Nasal cavity respiratory epithelium epithelial cell of viscerocranial mucosa (primary cell): ENCODE measurements around the gene XKR7. TPM values are rescaled to one million over a fixed set of nuclear protein-coding genes. Genes with fewer than 3 reads are reported as not detected.

Source experiments
- total RNA-seq: library from RNA; depleted of rRNA; stranded (reverse); fragments of >200 nt; gene quantifications from 2 replicates; pipeline ENCODE4 v1.2.3, GENCODE V29; 2014

The XKR7 gene, protein sequence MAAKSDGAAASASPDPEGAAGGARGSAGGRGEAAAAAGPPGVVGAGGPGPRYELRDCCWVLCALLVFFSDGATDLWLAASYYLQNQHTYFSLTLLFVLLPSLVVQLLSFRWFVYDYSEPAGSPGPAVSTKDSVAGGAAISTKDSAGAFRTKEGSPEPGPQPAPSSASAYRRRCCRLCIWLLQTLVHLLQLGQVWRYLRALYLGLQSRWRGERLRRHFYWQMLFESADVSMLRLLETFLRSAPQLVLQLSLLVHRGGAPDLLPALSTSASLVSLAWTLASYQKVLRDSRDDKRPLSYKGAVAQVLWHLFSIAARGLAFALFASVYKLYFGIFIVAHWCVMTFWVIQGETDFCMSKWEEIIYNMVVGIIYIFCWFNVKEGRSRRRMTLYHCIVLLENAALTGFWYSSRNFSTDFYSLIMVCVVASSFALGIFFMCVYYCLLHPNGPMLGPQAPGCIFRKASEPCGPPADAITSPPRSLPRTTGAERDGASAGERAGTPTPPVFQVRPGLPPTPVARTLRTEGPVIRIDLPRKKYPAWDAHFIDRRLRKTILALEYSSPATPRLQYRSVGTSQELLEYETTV
- total RNA-seq = not detected in 2 replicates

DNA sequence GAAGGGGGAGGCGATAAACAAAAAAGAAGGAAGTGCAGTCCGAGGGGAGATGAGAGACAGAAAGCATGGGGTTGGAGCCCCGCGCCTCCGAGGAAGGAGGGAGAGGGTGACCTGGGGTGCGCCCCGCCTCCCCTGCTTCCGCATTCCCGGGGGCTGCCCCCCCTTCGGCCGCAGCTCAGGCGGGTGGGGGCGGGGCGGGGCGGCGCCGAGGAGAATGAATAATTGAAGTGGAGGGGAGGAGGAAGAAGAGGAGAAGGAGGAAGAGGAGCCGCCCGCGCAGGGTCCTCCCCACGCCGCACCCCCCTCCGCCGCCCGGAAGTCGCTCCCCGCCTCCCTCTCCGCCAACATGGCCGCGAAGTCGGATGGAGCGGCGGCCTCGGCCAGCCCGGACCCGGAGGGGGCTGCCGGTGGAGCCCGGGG is at the start of gene XKR7:
XKR7 (plus strand) TSS at position 322 of the 420 bp plus-strand sequence; CDS start at position 347, 25 bp downstream.

DNA sequence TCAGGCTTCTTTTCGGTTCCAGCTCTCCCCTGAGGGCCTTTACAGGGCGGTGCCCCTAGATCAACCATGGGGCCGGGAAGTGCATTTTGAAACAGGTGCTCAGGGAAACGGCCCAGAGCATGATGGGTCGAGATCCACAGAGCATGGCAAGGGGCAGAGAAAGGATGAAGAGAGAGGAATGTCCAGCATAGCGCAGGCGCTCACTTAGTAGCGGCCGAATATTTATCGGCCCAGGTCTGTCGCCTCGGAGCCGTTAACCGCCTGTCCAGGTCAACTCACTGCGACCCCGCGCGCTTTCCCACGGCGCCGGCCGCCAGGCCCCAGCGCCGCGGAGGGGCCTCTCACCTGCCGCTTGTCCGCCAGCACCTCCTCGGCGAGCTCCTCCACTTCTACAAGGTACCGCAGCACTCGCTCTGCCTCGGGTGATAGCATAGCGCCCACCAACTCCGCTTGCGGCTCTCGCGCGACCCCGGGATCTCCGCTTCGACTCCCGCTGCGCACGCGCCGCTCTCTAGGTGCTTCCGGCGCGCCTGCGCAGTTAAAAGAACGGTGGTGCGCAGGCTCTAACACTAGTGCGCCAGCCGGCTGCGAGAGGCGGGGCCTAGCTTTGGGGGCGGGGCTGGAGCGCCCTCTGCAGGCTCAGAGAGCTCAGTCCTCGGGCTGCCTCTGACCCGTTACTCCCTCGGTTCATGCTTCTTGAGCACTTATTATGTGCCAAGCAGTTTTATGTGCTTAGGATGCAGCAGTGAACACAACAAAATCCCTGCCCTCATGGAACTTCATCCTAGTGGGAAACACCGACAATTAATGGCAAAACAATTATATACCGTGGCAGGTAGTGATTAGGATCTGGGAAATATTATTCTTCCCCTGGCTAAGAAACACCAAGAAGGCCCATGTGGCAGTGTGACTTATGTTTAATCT is 16.2 kb upstream of the XKR7 start, which contains the start of gene PDRG1:
PDRG1 (minus strand) TSS at position 517 of the 924 bp plus-strand sequence; CDS start at position 432, 85 bp downstream.

DNA sequence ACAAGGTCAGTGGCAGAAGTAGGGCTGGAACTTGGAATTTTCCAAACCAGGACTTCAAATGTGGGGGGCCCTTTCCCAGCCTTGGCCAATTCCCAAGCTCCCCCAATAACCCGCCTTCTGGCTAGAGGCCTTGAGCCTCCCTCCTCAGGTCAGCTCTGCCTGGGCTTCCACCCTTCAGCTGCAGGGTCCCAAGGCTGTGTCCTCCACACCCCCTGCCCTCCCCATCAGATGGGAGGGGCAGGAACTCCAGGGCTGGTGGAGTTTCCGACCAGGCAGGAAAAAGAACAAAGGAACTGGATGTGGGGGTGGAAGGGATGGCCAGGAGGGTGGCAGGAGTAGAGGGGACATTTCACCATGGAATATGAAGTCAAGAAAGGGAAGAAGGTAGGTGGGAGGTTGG is 42.1 kb downstream of the XKR7 start, which contains the start of gene CCM2L:
CCM2L (plus strand) TSS at position 338 of the 400 bp plus-strand sequence; CDS start at position 355, 17 bp downstream.

DNA sequence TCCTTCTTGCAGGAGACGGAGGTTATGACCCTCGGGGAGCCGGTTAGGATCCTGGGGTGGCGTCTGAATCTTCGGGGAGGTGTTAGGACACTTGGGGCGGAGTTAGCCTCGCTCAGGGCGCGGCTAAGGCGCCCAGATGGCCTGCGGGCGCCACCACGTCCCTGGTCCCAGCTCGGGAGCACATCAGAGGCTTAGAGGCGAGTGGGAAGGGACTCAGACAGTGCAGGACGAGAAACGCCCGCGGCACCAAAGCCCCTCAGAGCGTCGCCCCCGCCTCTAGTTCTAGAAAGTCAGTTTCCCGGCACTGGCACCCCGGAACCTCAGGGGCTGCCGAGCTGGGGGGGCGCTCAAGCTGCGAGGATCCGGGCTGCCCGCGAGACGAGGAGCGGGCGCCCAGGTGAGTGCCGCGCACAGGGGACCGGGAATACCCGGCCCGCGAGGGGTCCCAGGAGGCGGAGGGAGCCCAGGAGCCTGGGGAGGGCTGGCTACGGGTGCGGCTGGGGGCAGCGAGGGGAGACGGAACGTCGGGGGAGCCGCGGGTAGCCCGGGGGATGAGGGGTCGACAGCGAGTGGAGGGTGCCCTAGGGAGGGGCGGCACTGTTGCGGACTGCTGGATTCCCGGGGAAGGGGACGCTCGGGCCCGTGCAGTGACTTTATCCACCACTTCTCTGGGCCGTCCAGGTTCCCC is 84.3 kb downstream of the XKR7 start, which contains the start of gene HCK:
HCK (plus strand) TSS at position 153 of the 688 bp plus-strand sequence.

Other genes starting within 250 kb of the XKR7 start
- 113 and 138 TPM in 2 replicates for gene BCL2L1, start 245.3 kb upstream of the XKR7 start, total RNA-seq
- 2.6 and 3.1 TPM in 2 replicates for gene TPX2, start 228.9 kb upstream of the XKR7 start, total RNA-seq
- gene MYLK2, start 148.8 kb upstream of the XKR7 start, total RNA-seq = not detected in 2 replicates
- gene FOXS1, start 122.5 kb upstream of the XKR7 start, total RNA-seq = not detected in 2 replicates
- 0.34 TPM in 1 of 2 replicates, not detected in the other for gene DUSP15, start 97.6 kb upstream of the XKR7 start, total RNA-seq
- gene TTLL9, start 97.5 kb upstream of the XKR7 start, total RNA-seq = not detected in 2 replicates
- gene PDRG1, start 16.1 kb upstream of the XKR7 start, total RNA-seq = 6.8 and 7.3 TPM in 2 replicates
- gene CCM2L, start 42.3 kb downstream of the XKR7 start, total RNA-seq = not detected in 2 replicates
- not detected in 2 replicates for gene HCK, start 84.1 kb downstream of the XKR7 start, total RNA-seq
- gene TM9SF4, start 141.6 kb downstream of the XKR7 start, total RNA-seq = 29.7 and 52.4 TPM in 2 replicates
- 7.2 and 11.4 TPM in 2 replicates for gene PLAGL2, start 239.6 kb downstream of the XKR7 start, total RNA-seq
- 42.7 and 49.1 TPM in 2 replicates for gene POFUT1, start 239.7 kb downstream of the XKR7 start, total RNA-seq